ENCODE results near the gene PHF20.
"Not testable (repeated sequence)": the region's sequence is repeated elsewhere in the genome, so short reads cannot be mapped to it uniquely, and the experiment has no call there.

DNA sequence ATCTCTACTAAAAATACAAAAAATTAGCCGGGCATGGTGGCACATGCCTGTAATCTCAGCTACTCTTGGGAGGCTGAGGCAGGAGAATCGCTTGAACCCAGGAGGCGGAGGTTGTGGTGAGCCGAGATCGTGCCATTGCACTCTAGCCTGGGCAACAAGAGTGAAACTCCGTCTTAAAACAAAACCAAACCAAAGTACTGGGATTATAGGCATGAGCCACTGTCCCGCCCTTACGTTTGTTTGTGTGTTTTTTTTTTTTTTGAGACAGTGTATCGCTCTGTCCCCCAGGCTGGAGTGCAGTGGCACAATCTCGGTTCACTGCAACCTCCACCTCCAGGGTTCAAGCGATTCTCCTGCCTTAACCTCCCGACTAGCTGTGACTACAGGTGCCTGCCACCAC is 12.0 kb downstream of the PHF20 start:
- not testable (repeated sequence) for TF ChIP-seq POLR2A, CTCF (IDR thresholded peaks at IDR 0.05)
